Neuronal stem cell (in vitro differentiated cells): ENCODE data around the gene WNT2. TPM values are rescaled to one million over a fixed set of nuclear protein-coding genes. Genes with fewer than 3 reads are reported as not detected.

ENCODE experiments used
- DNase-seq: peaks from one replicate; pipeline ENCODE4 v3.0.0-alpha.2; 2013; ENCODE audit warnings: low spot score
- H2AFZ ChIP-seq: one replicate; pipeline ENCODE4 v1.6.1; 2013; ENCODE audit warnings: mild to moderate bottlenecking, low read length, inconsistent platforms
- H2AK5ac ChIP-seq: 2 replicates; pipeline ENCODE4 v1.6.1; 2013; ENCODE audit warnings: low read depth, mild to moderate bottlenecking, inconsistent platforms, low read length, moderate library complexity, mixed read lengths
- H2BK120ac ChIP-seq: 2 replicates; pipeline ENCODE4 v1.6.1; 2013; ENCODE audit warnings: low read depth, mild to moderate bottlenecking, inconsistent platforms, low read length, moderate library complexity, mixed read lengths
- H2BK12ac ChIP-seq: one replicate; pipeline ENCODE4 v1.6.1; 2013; ENCODE audit warnings: low read length, inconsistent platforms
- H2BK15ac ChIP-seq: 2 replicates; pipeline ENCODE4 v1.6.1; 2013; ENCODE audit warnings: mild to moderate bottlenecking, low read length, inconsistent platforms, mixed read lengths
- H2BK5ac ChIP-seq: one replicate; pipeline ENCODE4 v1.6.1; 2013; ENCODE audit warnings: inconsistent platforms, mild to moderate bottlenecking, low read length, moderate library complexity
- H3K14ac ChIP-seq: one replicate; pipeline ENCODE4 v1.6.1; 2013; ENCODE audit warnings: low read length, inconsistent platforms
- H3K18ac ChIP-seq: 2 replicates; pipeline ENCODE4 v1.6.1; 2013; ENCODE audit warnings: low read length, inconsistent platforms
- H3K23ac ChIP-seq: 2 replicates; pipeline ENCODE4 v1.6.1; 2013; ENCODE audit warnings: low read depth, mild to moderate bottlenecking, mixed read lengths, low read length, inconsistent platforms; ENCODE audit not compliant: poor library complexity
- H3K27ac ChIP-seq: replicated peaks from 3 replicates; pipeline ENCODE4 v1.5.1; 2013; ENCODE audit warnings: low read length, inconsistent platforms
- H3K27me3 ChIP-seq, 3 experiments: 2 replicates each; pipeline ENCODE4 v1.6.1; 2013; ENCODE audit warnings: low read length in 3 of 3, mild to moderate bottlenecking in 2 of 3, inconsistent platforms in 1 of 3, low read depth in 1 of 3, mixed read lengths in 1 of 3, moderate library complexity in 1 of 3; ENCODE audit not compliant: control insufficient read depth in 3 of 3, insufficient read depth in 3 of 3
- H3K36me3 ChIP-seq, 2 donors: replicated peaks in 1 of 2; 2 replicates each; pipeline ENCODE4 v1.6.1; 2013; ENCODE audit warnings: low read length in 2 of 2; ENCODE audit not compliant: control insufficient read depth in 2 of 2, insufficient read depth in 2 of 2
- H3K4ac ChIP-seq: 2 replicates; pipeline ENCODE4 v1.6.1; 2013; ENCODE audit warnings: inconsistent platforms, mild to moderate bottlenecking, low read length, moderate library complexity
- H3K4me1 ChIP-seq, 2 donors: 1 replicate in 1 of 2; 2 replicates in 1 of 2; pipeline ENCODE4 v1.6.1; 2013; ENCODE audit warnings: low read length in 2 of 2, low read depth in 1 of 2; ENCODE audit not compliant: control insufficient read depth in 2 of 2, insufficient read depth in 1 of 2
- H3K4me2 ChIP-seq: one replicate; pipeline ENCODE4 v1.6.1; 2013; ENCODE audit warnings: mild to moderate bottlenecking, low read length, inconsistent platforms; ENCODE audit not compliant: insufficient read depth, poor library complexity, severe bottlenecking
- H3K4me3 ChIP-seq, 2 donors: 2 replicates each; pipeline ENCODE4 v1.5.1; 2013; ENCODE audit warnings: low read length in 2 of 2, mild to moderate bottlenecking in 2 of 2, inconsistent platforms in 1 of 2, moderate library complexity in 1 of 2
- H3K79me1 ChIP-seq: one replicate; pipeline ENCODE4 v1.6.1; 2013; ENCODE audit warnings: low read depth, mild to moderate bottlenecking, inconsistent platforms, low read length, moderate library complexity
- H3K9ac ChIP-seq: one replicate; pipeline ENCODE4 v1.6.1; 2013; ENCODE audit warnings: mild to moderate bottlenecking, low read depth, low read length, inconsistent platforms; ENCODE audit not compliant: poor library complexity
- H3K9me3 ChIP-seq, 2 donors: replicated peaks in 1 of 2; 2 replicates each; pipeline versions ENCODE3 to v1.6.1; 2013; ENCODE audit warnings: low read length in 2 of 2, mild to moderate bottlenecking in 2 of 2, inconsistent platforms in 1 of 2, low read depth in 1 of 2, mixed read lengths in 1 of 2, moderate library complexity in 1 of 2; ENCODE audit not compliant: control insufficient read depth in 2 of 2, insufficient read depth in 1 of 2
- H4K8ac ChIP-seq: one replicate; pipeline ENCODE4 v1.6.1; 2013; ENCODE audit warnings: low read depth, mild to moderate bottlenecking, inconsistent platforms, low read length, moderate library complexity
- H4K91ac ChIP-seq: one replicate; pipeline ENCODE4 v1.6.1; 2013; ENCODE audit warnings: low read length, low read depth, mild to moderate bottlenecking, inconsistent platforms; ENCODE audit not compliant: poor library complexity
- WGBS, 2 donors: extraction: QIAGEN DNeasy Blood & Tissue Kit; methylation state at CpG; one replicate each; pipeline ENCODE4 v1.1.7; 2013; ENCODE audit warnings: missing lambda C conversion rate in 2 of 2, mixed read lengths in 1 of 2; ENCODE audit not compliant: insufficient read length in 2 of 2, insufficient replicate concordance in 1 of 2; ENCODE audit errors: extremely low coverage in 2 of 2; 5-methylcytosine and 5-hydroxymethylcytosine counted together
- small RNA-seq: library from polyadenylated mRNA; stranded (forward); fragments of <200 nt; extraction: miRNeasy Mini kit (QIAGEN cat#:217004); gene quantifications from one replicate; pipeline ENCODE3, GENCODE V24; 2013; ENCODE audit not compliant: insufficient read depth

WNT2 gene

DNA sequence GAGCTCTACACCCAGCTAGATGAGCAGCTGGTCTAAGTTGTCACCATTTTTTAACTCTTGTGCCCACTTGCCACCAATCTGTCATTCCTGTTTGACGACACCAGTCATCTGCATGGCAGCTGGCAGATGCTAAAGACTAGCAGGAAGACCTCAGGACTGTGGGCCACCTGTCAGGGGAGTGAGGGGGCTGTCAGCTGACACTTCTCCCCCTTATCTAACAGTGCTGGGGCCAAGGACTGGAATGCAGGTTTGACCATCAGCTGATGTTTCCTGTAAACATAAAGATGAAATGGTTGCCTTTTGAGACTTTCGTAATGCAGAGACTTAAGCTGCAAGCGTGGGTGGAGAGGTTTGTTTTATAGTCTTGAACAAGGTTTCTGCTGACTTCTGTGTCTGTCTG, 93.5 kb downstream of the WNT2 start:
- Histone ChIP-seq H2BK120ac (no peak overlapping the region), H3K23ac (no peak overlapping the region), H3K9me3 (no peaks in the 10 kb centered on the region), H2AK5ac (no peak overlapping the region), H3K27ac (no peak overlapping the region), H2BK12ac (no peak overlapping the region), H2BK15ac (no peak overlapping the region), H2BK5ac (no peak overlapping the region), H3K4me3 (no peak overlapping the region), H4K8ac (no peak overlapping the region), H3K18ac (no peak overlapping the region), H3K9ac (no peak overlapping the region), H3K27me3 (no peaks in the 10 kb centered on the region), H3K14ac (no peak overlapping the region), H3K36me3 (peaks cover 0 to 11% of the 10 kb centered on the region in 2 donors), H3K79me1 (no peaks in the 10 kb centered on the region), H2AFZ (no peak overlapping the region), H4K91ac (no peak overlapping the region), H3K4me1 (no peaks in the 10 kb centered on the region), H3K4ac (no peak overlapping the region), H3K4me2 (no peak overlapping the region)
- no CpG with 5 or more reads among the region's 3 CpGs for WGBS, 2 donors
- no peak for DNase-seq

DNA sequence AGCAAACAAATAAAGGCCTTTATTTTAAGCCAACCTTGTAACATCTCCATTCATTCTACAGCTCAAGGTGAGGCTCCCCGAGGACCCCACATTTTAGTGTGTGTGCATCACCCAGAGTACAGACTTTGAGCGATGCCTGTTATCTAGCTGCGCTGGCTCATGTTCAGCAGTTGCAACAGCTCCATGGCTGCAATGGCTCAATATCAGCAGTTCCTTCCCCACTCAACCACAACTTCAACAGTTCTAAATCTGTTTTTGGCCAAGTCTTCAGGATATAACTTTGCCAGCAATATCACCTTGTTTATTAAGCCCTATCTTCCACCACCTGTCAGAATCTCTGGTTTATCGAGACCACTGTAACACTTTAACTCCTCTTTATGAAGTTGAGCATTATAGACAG, 95.8 kb downstream of the WNT2 start:
- WGBS, 2 donors: no CpG with 5 or more reads among the region's 4 CpGs
- H3K4me1 ChIP-seq: no peaks in the 10 kb centered on the region

DNA sequence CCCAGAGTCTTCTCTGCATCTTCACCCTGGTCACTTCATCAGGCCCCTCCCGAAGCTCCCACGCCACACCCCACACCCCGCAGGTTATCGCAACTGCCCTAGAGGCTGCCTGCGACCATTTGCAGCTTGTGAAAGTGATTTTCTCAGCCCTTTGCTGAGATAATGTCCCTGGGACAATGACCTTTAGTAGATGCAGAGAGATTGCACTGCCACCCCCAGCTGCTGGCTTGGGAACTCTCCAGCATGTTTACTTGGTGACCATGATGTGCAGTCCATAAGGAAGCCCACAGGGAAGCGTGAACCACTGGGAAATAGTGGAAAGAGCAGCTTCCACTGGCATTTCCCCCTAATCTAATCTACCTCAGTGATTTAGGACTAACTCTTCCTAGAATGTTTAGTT, 97.3 kb downstream of the WNT2 start:
- no peak for DNase-seq
- Histone ChIP-seq H4K8ac (no peak overlapping the region), H3K23ac (no peak overlapping the region), H2BK15ac (no peak overlapping the region), H3K36me3 (peaks cover 0 to 14% of the 10 kb centered on the region in 2 donors), H2AFZ (no peak overlapping the region), H2AK5ac (no peak overlapping the region), H3K79me1 (no peaks in the 10 kb centered on the region), H3K4me3 (peak overlapping the region in 1 of 2 donors; percentile 20), H3K4ac (no peak overlapping the region), H3K9ac (peak overlapping the region; percentile 31), H2BK120ac (no peak overlapping the region), H2BK5ac (no peak overlapping the region), H2BK12ac (no peak overlapping the region), H3K4me2 (no peak overlapping the region), H3K27me3 (no peaks in the 10 kb centered on the region), H3K4me1 (no peaks in the 10 kb centered on the region), H3K27ac (no peak overlapping the region), H3K14ac (no peak overlapping the region), H3K18ac (no peak overlapping the region), H4K91ac (no peak overlapping the region), H3K9me3 (no peaks in the 10 kb centered on the region)
- WGBS, 2 donors: no CpG with 5 or more reads among the region's 6 CpGs

More for the DNA sequence above, 95.8 kb downstream of the WNT2 start:
- Histone ChIP-seq H3K4me3 (no peak overlapping the region), H3K18ac (no peak overlapping the region), H3K27ac (no peak overlapping the region), H4K8ac (no peak overlapping the region), H2BK5ac (no peak overlapping the region), H2BK15ac (no peak overlapping the region), H3K23ac (no peak overlapping the region), H4K91ac (no peak overlapping the region), H3K14ac (no peak overlapping the region), H3K27me3 (no peaks in the 10 kb centered on the region), H3K9ac (no peak overlapping the region), H2AK5ac (no peak overlapping the region), H3K4me2 (no peak overlapping the region), H3K79me1 (no peaks in the 10 kb centered on the region), H2AFZ (no peak overlapping the region), H3K9me3 (no peaks in the 10 kb centered on the region), H3K36me3 (peaks cover 0 to 11% of the 10 kb centered on the region in 2 donors), H2BK120ac (no peak overlapping the region), H2BK12ac (no peak overlapping the region), H3K4ac (no peak overlapping the region)
- DNase-seq: no peak

Small RNA genes within 50 kb of the gene (small RNA-seq; reads per million reads assigned to genes)
- gene MTCYBP6: not detected
